Measurements from ENCODE around the gene STK39. TPM values are rescaled to one million over a fixed set of nuclear protein-coding genes. Genes with fewer than 3 reads are reported as not detected.

STK39 gene
- total and polyA plus RNA-seq, 2 of the 4 experiments (the other 2 are of a cell fraction): 11.8 to 16.4 TPM

DNA sequence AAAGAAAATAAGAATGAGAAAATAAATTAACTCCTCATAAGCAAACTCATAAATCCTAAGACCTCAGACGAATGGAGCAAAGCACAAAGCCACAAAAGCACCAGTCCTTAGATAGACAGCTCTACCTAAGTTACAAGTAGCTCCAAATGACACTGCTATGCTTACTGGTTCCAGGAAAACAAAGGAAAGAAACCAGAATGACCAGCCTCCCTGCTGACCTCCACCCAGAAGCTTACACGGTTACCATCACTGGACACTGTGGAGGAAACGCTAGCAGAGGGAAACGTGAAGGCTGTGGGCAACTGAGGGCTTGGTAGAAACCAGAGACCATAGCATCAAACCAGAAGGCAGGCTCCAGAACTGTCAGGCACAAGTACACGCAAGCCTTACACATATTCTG is 67.8 kb downstream of the STK39 start:
- no peaks in the 10 kb centered on the region for H3K27me3 ChIP-seq (ENCODE audit: control insufficient read depth, insufficient read depth, low read length)
- in situ Hi-C loops (cut with MboI; ENCODE audit: low sequenced_read_pairs): no loop called here
- TF ChIP-seq CHD1 (IDR thresholded peaks at IDR 0.05; ENCODE audit: low read depth, low read length): no peak
- peaks cover 6% of the 10 kb centered on the region; the same call in 1 of the 2 replicates for H4K20me1 ChIP-seq (ENCODE audit: insufficient read depth, low read length)
- no peak overlapping the region for H3K4ac ChIP-seq (ENCODE audit: low read depth, low read length)
- peaks cover 8% of the 10 kb centered on the region for H3K36me3 ChIP-seq (ENCODE audit: control insufficient read depth, insufficient read depth, low read length)
- peaks cover 11% of the 10 kb centered on the region for H3K4me1 ChIP-seq (ENCODE audit: control insufficient read depth, insufficient read depth, low read length)
- WGBS, 2 experiments (ENCODE audit: extremely low coverage in 2 of 2, insufficient read length in 1 of 2): no CpG with 5 or more reads among the region's 5 CpGs
- POLR2A ChIA-PET (ENCODE audit: unreplicated experiment): no interaction called here
- no peak overlapping the region for H2AFZ ChIP-seq (replicated peaks; ENCODE audit: low read length, poor library complexity)
- H2BK20ac ChIP-seq (ENCODE audit: low read depth, low read length): no peak overlapping the region
- H3K9me1 ChIP-seq (ENCODE audit: insufficient read depth, low read length): peaks cover 26% of the 10 kb centered on the region
- no peak overlapping the region for H3K56ac ChIP-seq (ENCODE audit: extremely low read depth, insufficient read depth, low read length)
- H3K18ac ChIP-seq (ENCODE audit: low read depth, low read length): no peak overlapping the region
- H3K4me2 ChIP-seq (ENCODE audit: low read depth, low read length): no peak overlapping the region
- no peak overlapping the region for H2AK9ac ChIP-seq (replicated peaks; ENCODE audit: low read depth, low read length, poor library complexity)
- H3K79me1 ChIP-seq (ENCODE audit: low read depth in 1 of 2, low read length in 2 of 2): peaks cover 41 to 53% of the 10 kb centered on the region in 2 experiments
- H3K27ac ChIP-seq (ENCODE audit: insufficient read depth, low read length): no peak overlapping the region
- BruUV-seq (replicated peaks): no TSS peak
- no peak overlapping the region for H3K9ac ChIP-seq (ENCODE audit: low read depth, low read length)
- dilution Hi-C loops (cut with HindIII; ENCODE audit: low sequenced_read_pairs, unreplicated experiment): no loop called here
- H2BK15ac ChIP-seq (ENCODE audit: low read depth, low read length): no peak overlapping the region
- CTCF ChIA-PET: no interaction called here
- H4K91ac ChIP-seq (ENCODE audit: insufficient read depth, low read depth, low read length): no peak overlapping the region
- intact Hi-C loops (cut with micrococcal nuclease): no loop called here
- no peak for ATAC-seq (ENCODE audit: low read depth)
- no peak overlapping the region for H3K23ac ChIP-seq (ENCODE audit: low read depth, low read length)
- H4K5ac ChIP-seq (ENCODE audit: low read depth, low read length): peak overlapping the region; percentile 45; the same call in 1 of the 2 replicates
- H4K8ac ChIP-seq (ENCODE audit: low read depth in 2 of 2, low read length in 2 of 2): no peak overlapping the region
- no peak overlapping the region for H2BK120ac ChIP-seq (ENCODE audit: low read depth, low read length)
- H3K14ac ChIP-seq (replicated peaks; ENCODE audit: low read depth, low read length): peak overlapping the region; percentile 32; the same call in 1 of the 2 replicates
- H3K4me3 ChIP-seq (ENCODE audit: insufficient read depth, low read depth, low read length): no peak overlapping the region
- H3K9me3 ChIP-seq (ENCODE audit: control insufficient read depth, insufficient read depth, low read length): no peaks in the 10 kb centered on the region
- H2BK5ac ChIP-seq (ENCODE audit: low read depth, low read length, poor library complexity, severe bottlenecking): no peak overlapping the region
- DNase-seq: no peak
- no peak overlapping the region for H2AK5ac ChIP-seq (ENCODE audit: low read depth, low read length)
